ENCODE measurements around the gene MLN.

The MLN gene

DNA sequence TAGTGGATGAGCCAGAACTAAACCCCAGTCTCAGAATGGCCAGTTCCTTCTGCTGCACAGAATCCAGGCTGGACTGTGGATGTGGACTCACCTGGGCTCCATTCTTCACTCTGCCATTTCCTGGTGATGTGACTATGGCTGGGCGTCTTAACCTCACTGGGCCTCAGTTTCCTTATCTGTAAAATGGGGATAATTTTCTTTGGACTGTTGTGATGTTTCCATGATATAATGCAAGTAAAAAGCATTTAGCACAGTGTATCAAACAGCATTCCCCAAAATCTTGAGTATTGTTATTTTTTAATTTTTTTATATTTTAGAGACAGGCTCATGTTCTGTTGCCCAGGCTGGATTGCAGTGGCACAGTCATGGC, 51.2 kb downstream of the MLN start:
- no peak overlapping the region for H3K27ac ChIP-seq (ENCODE audit: low read length)

DNA sequence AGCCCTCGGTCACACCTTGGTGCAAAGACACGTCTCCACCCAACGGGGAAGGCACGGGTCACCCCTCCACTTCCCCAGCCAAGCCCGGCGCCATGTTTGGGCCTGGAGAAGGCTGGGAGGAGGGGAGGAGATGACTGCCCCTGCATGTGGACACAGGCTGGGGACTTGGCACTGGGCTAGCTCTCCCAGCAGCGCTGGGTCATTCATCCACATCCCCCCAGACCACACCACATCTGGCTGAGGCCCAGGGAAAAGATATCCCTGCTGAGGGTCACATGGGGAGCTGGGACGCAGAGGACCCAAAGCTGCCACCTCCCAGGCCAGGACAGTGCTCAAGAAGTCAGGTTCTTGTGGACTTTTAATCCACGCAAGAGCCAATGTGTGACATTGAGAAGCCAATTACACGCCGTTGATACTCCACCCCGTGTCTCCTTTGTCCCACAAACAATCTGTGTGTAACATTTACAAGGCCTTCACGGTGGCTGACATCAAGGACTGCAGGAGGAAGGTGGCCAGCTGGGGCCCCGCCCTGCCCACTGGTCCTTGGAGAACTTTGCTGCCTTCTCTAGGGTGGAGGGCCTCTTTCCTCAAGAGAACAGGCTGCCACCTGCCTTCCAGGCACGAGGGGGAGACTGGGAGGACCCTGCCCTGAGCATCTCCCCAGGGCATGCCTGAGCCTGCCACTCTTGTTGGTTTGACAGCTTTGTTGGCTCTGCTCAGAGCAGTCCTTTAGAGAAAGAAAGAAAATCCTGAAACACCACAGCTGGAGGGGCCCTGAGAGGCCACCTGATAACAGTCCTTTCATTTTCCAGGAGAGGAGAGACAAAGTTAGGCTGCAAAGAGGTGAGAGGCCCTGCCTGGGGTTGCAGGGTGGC, 51.8 kb downstream of the MLN start:
- TF ChIP-seq, protein P1, sequence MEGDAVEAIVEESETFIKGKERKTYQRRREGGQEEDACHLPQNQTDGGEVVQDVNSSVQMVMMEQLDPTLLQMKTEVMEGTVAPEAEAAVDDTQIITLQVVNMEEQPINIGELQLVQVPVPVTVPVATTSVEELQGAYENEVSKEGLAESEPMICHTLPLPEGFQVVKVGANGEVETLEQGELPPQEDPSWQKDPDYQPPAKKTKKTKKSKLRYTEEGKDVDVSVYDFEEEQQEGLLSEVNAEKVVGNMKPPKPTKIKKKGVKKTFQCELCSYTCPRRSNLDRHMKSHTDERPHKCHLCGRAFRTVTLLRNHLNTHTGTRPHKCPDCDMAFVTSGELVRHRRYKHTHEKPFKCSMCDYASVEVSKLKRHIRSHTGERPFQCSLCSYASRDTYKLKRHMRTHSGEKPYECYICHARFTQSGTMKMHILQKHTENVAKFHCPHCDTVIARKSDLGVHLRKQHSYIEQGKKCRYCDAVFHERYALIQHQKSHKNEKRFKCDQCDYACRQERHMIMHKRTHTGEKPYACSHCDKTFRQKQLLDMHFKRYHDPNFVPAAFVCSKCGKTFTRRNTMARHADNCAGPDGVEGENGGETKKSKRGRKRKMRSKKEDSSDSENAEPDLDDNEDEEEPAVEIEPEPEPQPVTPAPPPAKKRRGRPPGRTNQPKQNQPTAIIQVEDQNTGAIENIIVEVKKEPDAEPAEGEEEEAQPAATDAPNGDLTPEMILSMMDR (IDR thresholded peaks at IDR 0.05; ENCODE audit: borderline replicate concordance, extremely low read depth, low read length, poor library complexity, severe bottlenecking) = peak; percentile 28
- no peak for TF ChIP-seq EZH2 (IDR thresholded peaks at IDR 0.05; ENCODE audit: borderline replicate concordance, low read depth, low read length, severe bottlenecking)
- Histone ChIP-seq H3K9me3 (ENCODE audit: insufficient read depth, low read length, severe bottlenecking) (no peaks in the 10 kb centered on the region), H3K9ac (ENCODE audit: low read depth, low read length) (no peak overlapping the region), H3K36me3 (ENCODE audit: insufficient read depth, low read length) (no peaks in the 10 kb centered on the region), H3K79me2 (ENCODE audit: insufficient read depth, low read length) (no peaks in the 10 kb centered on the region), H3K27ac (ENCODE audit: low read length) (no peak overlapping the region), H3K27me3 (ENCODE audit: insufficient read depth, low read length, poor library complexity) (no peaks in the 10 kb centered on the region), H2AFZ (ENCODE audit: low read depth, low read length) (no peak overlapping the region), H3K4me2 (ENCODE audit: insufficient read depth, low read length) (no peak overlapping the region), H3K4me1 (ENCODE audit: insufficient read depth, low read length) (peaks cover 7% of the 10 kb centered on the region), H4K20me1 (ENCODE audit: insufficient read depth, low read length) (peaks cover 10% of the 10 kb centered on the region; the same call in 1 of the 2 replicates), H3K4me3 (ENCODE audit: low read depth in 1 of 2, low read length in 2 of 2) (no peak overlapping the region)
- peak; percentile 57 for DNase-seq
- ATAC-seq (ENCODE audit: insufficient read depth, low read depth) = peak; percentile 87

More for the DNA sequence above, 51.2 kb downstream of the MLN start:
- no peak for DNase-seq
- Histone ChIP-seq H4K20me1 (ENCODE audit: insufficient read depth, low read length) (peaks cover 7% of the 10 kb centered on the region; the same call in 1 of the 2 replicates), H3K27me3 (ENCODE audit: insufficient read depth, low read length, poor library complexity) (no peaks in the 10 kb centered on the region), H3K4me3 (ENCODE audit: low read depth in 1 of 2, low read length in 2 of 2) (no peak overlapping the region), H3K4me2 (ENCODE audit: insufficient read depth, low read length) (no peak overlapping the region), H3K4me1 (ENCODE audit: insufficient read depth, low read length) (peaks cover 7% of the 10 kb centered on the region), H2AFZ (ENCODE audit: low read depth, low read length) (no peak overlapping the region), H3K36me3 (ENCODE audit: insufficient read depth, low read length) (no peaks in the 10 kb centered on the region), H3K9ac (ENCODE audit: low read depth, low read length) (no peak overlapping the region), H3K9me3 (ENCODE audit: insufficient read depth, low read length, severe bottlenecking) (no peaks in the 10 kb centered on the region), H3K79me2 (ENCODE audit: insufficient read depth, low read length) (no peaks in the 10 kb centered on the region)
- TF ChIP-seq, protein P1 (IDR thresholded peaks at IDR 0.05; ENCODE audit: borderline replicate concordance, extremely low read depth, low read length, poor library complexity, severe bottlenecking) = no peak
- TF ChIP-seq EZH2 (IDR thresholded peaks at IDR 0.05; ENCODE audit: borderline replicate concordance, low read depth, low read length, severe bottlenecking) = no peak
- ATAC-seq (ENCODE audit: insufficient read depth, low read depth) = no peak

DNA sequence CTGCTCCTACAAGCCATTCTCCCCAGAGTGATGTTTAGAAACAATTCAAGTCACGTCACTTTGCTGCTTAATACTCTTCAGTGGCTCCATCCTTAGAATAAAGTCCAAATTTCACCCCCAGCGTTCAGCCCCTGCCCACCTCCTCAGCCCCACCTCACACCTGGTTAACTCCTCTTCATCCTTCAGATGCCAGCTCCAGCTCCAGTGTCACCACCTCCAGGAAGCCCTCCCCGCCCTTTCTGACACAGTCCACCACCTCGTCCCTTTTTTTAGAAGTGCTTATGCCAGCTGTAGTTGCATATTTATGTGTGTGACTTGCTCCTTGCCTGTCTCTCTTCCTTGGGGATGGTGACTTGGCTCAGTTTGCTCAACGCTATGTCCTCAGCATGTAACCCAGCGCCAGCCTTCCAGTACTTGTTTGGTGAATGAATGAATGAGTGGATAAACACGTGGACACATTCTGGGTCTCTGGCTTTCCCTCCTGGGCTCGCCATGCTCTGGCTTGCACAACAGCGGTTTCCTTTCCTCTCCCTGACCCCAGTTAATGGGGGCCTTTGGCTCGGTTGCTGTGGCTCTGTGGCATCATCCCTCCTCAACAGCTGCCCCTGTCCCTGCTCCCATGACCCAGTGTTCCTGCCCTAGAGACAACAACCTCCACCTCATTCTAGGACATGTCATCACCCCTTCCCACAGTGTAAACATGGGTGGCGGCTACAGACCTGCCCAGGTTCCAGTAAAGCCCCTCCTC, 53.4 kb downstream of the MLN start:
- Histone ChIP-seq H4K20me1 (ENCODE audit: insufficient read depth, low read length) (peaks cover 10% of the 10 kb centered on the region; the same call in 1 of the 2 replicates), H3K27me3 (ENCODE audit: insufficient read depth, low read length, poor library complexity) (no peaks in the 10 kb centered on the region), H3K4me3 (ENCODE audit: low read depth in 1 of 2, low read length in 2 of 2) (no peak overlapping the region), H3K4me2 (ENCODE audit: insufficient read depth, low read length) (no peak overlapping the region), H3K27ac (ENCODE audit: low read length) (no peak overlapping the region), H3K36me3 (ENCODE audit: insufficient read depth, low read length) (no peaks in the 10 kb centered on the region), H3K9ac (ENCODE audit: low read depth, low read length) (no peak overlapping the region), H3K79me2 (ENCODE audit: insufficient read depth, low read length) (no peaks in the 10 kb centered on the region), H3K4me1 (ENCODE audit: insufficient read depth, low read length) (peaks cover 7% of the 10 kb centered on the region), H2AFZ (ENCODE audit: low read depth, low read length) (no peak overlapping the region), H3K9me3 (ENCODE audit: insufficient read depth, low read length, severe bottlenecking) (no peaks in the 10 kb centered on the region)
- ATAC-seq (ENCODE audit: insufficient read depth, low read depth) (no peak), DNase-seq (no peak)
- no peak for TF ChIP-seq EZH2 (IDR thresholded peaks at IDR 0.05; ENCODE audit: borderline replicate concordance, low read depth, low read length, severe bottlenecking)
- TF ChIP-seq, protein P1 (IDR thresholded peaks at IDR 0.05; ENCODE audit: borderline replicate concordance, extremely low read depth, low read length, poor library complexity, severe bottlenecking) = no peak

Measured in DND-41 (cell line).